ENCODE measurements around the gene ZNF385D.

Gene ZNF385D

GRCh38 chr3:21704796-21705195 is 46.2 kb downstream of the ZNF385D start:
- CTCF ChIA-PET = no interaction called here
- POLR2A ChIA-PET = no interaction called here

DNA sequence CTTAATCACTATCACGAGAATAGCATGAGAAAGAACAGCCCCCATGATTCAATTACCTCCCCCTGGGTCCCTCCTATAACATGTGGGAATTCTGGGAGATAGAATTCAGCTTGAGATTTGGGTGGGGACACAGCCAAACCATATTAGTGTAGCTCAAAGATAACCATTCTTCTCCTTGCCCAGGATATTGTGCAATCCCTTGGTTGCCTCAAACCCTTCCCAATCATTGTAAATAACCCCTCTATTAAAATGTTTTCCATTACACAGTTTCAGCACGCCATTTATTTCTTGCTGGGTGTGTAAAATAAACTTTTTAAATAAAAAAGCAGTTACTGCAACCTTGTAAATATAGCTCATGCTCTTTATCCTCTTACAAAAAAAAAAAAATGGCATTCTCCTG is 47.7 kb downstream of the ZNF385D start:
- DNase-seq (ENCODE audit: extremely low spot score) = no peak
- CTCF ChIA-PET = no interaction called here
- TF ChIP-seq ZNF384 (IDR thresholded peaks at IDR 0.05) (no peak), FOXK2 (IDR thresholded peaks at IDR 0.05) (no peak), L3MBTL2 (conservative IDR thresholded peaks at IDR 0.05) (no peak), PKNOX1 (IDR thresholded peaks at IDR 0.05) (no peak), SP1 (IDR thresholded peaks at IDR 0.05) (no peak), FOXM1 (IDR thresholded peaks at IDR 0.05; ENCODE audit: borderline replicate concordance) (no peak), SUZ12 (IDR thresholded peaks at IDR 0.05) (no peak), ARNT (IDR thresholded peaks at IDR 0.05) (no peak), TARDBP (IDR thresholded peaks at IDR 0.05) (no peak), CTBP1 (IDR thresholded peaks at IDR 0.05; ENCODE audit: borderline replicate concordance) (no peak), HDGF (IDR thresholded peaks at IDR 0.05; ENCODE audit: borderline replicate concordance) (no peak), LEF1 (IDR thresholded peaks at IDR 0.05; ENCODE audit: borderline replicate concordance) (no peak), ELF4 (IDR thresholded peaks at IDR 0.05) (no peak), FOXA1 (IDR thresholded peaks at IDR 0.05) (no peak), NFRKB (IDR thresholded peaks at IDR 0.05) (no peak), BHLHE40 (IDR thresholded peaks at IDR 0.05; ENCODE audit: borderline replicate concordance) (no peak)

More at GRCh38 chr3:21704796-21705195, 46.2 kb downstream of the ZNF385D start:
- no peak for DNase-seq (ENCODE audit: extremely low spot score)
- TF ChIP-seq FOXK2 (IDR thresholded peaks at IDR 0.05) (no peak), ELF4 (IDR thresholded peaks at IDR 0.05) (no peak), SP1 (IDR thresholded peaks at IDR 0.05) (no peak), CTBP1 (IDR thresholded peaks at IDR 0.05; ENCODE audit: borderline replicate concordance) (no peak), FOXA1 (IDR thresholded peaks at IDR 0.05) (no peak), SUZ12 (IDR thresholded peaks at IDR 0.05) (no peak), ARNT (IDR thresholded peaks at IDR 0.05) (no peak), LEF1 (IDR thresholded peaks at IDR 0.05; ENCODE audit: borderline replicate concordance) (no peak), L3MBTL2 (conservative IDR thresholded peaks at IDR 0.05) (no peak), TARDBP (IDR thresholded peaks at IDR 0.05) (no peak), HDGF (IDR thresholded peaks at IDR 0.05; ENCODE audit: borderline replicate concordance) (no peak), PKNOX1 (IDR thresholded peaks at IDR 0.05) (no peak)

GRCh38 chr3:21697707-21698106 is 53.3 kb downstream of the ZNF385D start:
- ChIA-PET CTCF (no interaction called here), POLR2A (no interaction called here)
- TF ChIP-seq FOXA1 (IDR thresholded peaks at IDR 0.05) = no peak
- no peak for DNase-seq (ENCODE audit: extremely low spot score)

More for the DNA sequence above, 47.7 kb downstream of the ZNF385D start:
- POLR2A ChIA-PET = no interaction called here

- no peak for DNase-seq (ENCODE audit: extremely low spot score)
- ChIA-PET CTCF (no interaction called here), POLR2A (no interaction called here)
- no peak for TF ChIP-seq ARNT (IDR thresholded peaks at IDR 0.05)
- TF ChIP-seq TARDBP (IDR thresholded peaks at IDR 0.05) = no peak
- TF ChIP-seq FOXK2 (IDR thresholded peaks at IDR 0.05) = no peak
- TF ChIP-seq HDGF (IDR thresholded peaks at IDR 0.05; ENCODE audit: borderline replicate concordance) = no peak
- TF ChIP-seq PKNOX1 (IDR thresholded peaks at IDR 0.05) = no peak
- no peak for TF ChIP-seq NFRKB (IDR thresholded peaks at IDR 0.05)
- TF ChIP-seq FOXA1 (IDR thresholded peaks at IDR 0.05) = no peak
- no peak for TF ChIP-seq ZNF384 (IDR thresholded peaks at IDR 0.05)
Measured at GRCh38 chr3:21694506-21694905, 56.5 kb downstream of the ZNF385D start.

DNA sequence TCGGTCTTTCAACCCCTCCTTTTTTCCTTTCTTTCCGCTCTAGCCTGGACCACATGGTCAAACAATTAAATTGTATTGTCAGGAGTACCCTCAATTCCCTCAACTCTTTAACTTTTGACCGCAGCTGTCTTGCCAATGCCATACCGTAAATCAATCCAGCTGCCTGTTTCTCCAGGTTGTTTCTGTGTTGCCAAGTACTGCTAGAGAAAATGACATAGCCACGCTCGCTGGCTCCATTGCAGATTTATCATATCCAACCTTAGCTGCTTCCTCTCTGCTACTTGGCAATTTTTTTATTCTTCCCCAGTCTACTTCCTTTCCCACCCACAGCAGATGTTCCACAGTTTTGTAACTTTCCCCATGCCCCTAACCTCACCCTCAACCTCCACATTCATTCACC is 60.0 kb downstream of the ZNF385D start:
- ChIA-PET POLR2A (no interaction called here), CTCF (no interaction called here)
- TF ChIP-seq ARNT (IDR thresholded peaks at IDR 0.05) = no peak
- TF ChIP-seq ELF4 (IDR thresholded peaks at IDR 0.05) = no peak
- TF ChIP-seq SUZ12 (IDR thresholded peaks at IDR 0.05) = no peak
- no peak for TF ChIP-seq NFRKB (IDR thresholded peaks at IDR 0.05)
- TF ChIP-seq L3MBTL2 (conservative IDR thresholded peaks at IDR 0.05) = no peak
- TF ChIP-seq FOXA1 (IDR thresholded peaks at IDR 0.05) = no peak
- TF ChIP-seq HDGF (IDR thresholded peaks at IDR 0.05; ENCODE audit: borderline replicate concordance) = no peak
- no peak for TF ChIP-seq SP1 (IDR thresholded peaks at IDR 0.05)
- TF ChIP-seq LEF1 (IDR thresholded peaks at IDR 0.05; ENCODE audit: borderline replicate concordance) = no peak
- no peak for TF ChIP-seq FOXK2 (IDR thresholded peaks at IDR 0.05)
- no peak for TF ChIP-seq CTBP1 (IDR thresholded peaks at IDR 0.05; ENCODE audit: borderline replicate concordance)
- TF ChIP-seq FOXM1 (IDR thresholded peaks at IDR 0.05; ENCODE audit: borderline replicate concordance) = no peak
- no peak for TF ChIP-seq ZNF384 (IDR thresholded peaks at IDR 0.05)
- no peak for TF ChIP-seq BHLHE40 (IDR thresholded peaks at IDR 0.05; ENCODE audit: borderline replicate concordance)
- TF ChIP-seq PKNOX1 (IDR thresholded peaks at IDR 0.05) = no peak
- no peak for TF ChIP-seq TARDBP (IDR thresholded peaks at IDR 0.05)
- no peak for DNase-seq (ENCODE audit: extremely low spot score)

- POLR2A ChIA-PET = no interaction called here
- no peak for DNase-seq (ENCODE audit: extremely low spot score)
- no peak for TF ChIP-seq CTBP1 (IDR thresholded peaks at IDR 0.05; ENCODE audit: borderline replicate concordance)
- TF ChIP-seq BHLHE40 (IDR thresholded peaks at IDR 0.05; ENCODE audit: borderline replicate concordance) = no peak
- TF ChIP-seq FOXA1 (IDR thresholded peaks at IDR 0.05) = no peak
- TF ChIP-seq FOXM1 (IDR thresholded peaks at IDR 0.05; ENCODE audit: borderline replicate concordance) = no peak
- TF ChIP-seq PKNOX1 (IDR thresholded peaks at IDR 0.05) = no peak
- TF ChIP-seq TARDBP (IDR thresholded peaks at IDR 0.05) = no peak
- TF ChIP-seq FOXK2 (IDR thresholded peaks at IDR 0.05) = no peak
- no peak for TF ChIP-seq NFRKB (IDR thresholded peaks at IDR 0.05)
- no peak for TF ChIP-seq L3MBTL2 (conservative IDR thresholded peaks at IDR 0.05)
- no peak for TF ChIP-seq HDGF (IDR thresholded peaks at IDR 0.05; ENCODE audit: borderline replicate concordance)
Measured at GRCh38 chr3:21682206-21682605, 68.8 kb downstream of the ZNF385D start.

More at GRCh38 chr3:21682206-21682605, 68.8 kb downstream of the ZNF385D start:
- CTCF ChIA-PET = no interaction called here
